Gastroesophageal sphincter (tissue), 4 donors: ENCODE measurements around the gene TP73. TPM values are rescaled to one million over a fixed set of nuclear protein-coding genes. Genes with fewer than 3 reads are reported as not detected.

Source experiments
- ATAC-seq: fragments of 150-250 bp; one replicate; pipeline ENCODE4 v1.9.1; 2016; ENCODE audit warnings: mild to moderate bottlenecking, moderate library complexity
- H3K27ac ChIP-seq, 4 donors: fragments of 200-600 bp; sonication (generic) in 3 of 4; 1 replicate in 3 of 4; 2 replicates in 1 of 4; pipeline ENCODE4 v1.5.1; 2016 to 2019
- H3K27me3 ChIP-seq: fragments of 200-600 bp; sonication (generic); one replicate; pipeline ENCODE4 v1.5.1; 2019
- H3K36me3 ChIP-seq, 2 donors: fragments of 200-600 bp; sonication (generic); one replicate each; pipeline ENCODE4 v1.5.1; 2019; ENCODE audit warnings: control low read depth in 1 of 2
- H3K4me1 ChIP-seq, 3 donors: fragments of 200-600 bp; sonication (generic); 1 replicate in 2 of 3; 2 replicates in 1 of 3; pipeline ENCODE4 v1.5.1; 2016 to 2019; ENCODE audit warnings: control low read depth in 2 of 3
- H3K4me3 ChIP-seq, 2 donors: fragments of 200-600 bp; sonication (generic); one replicate each; pipeline ENCODE4 v1.5.1; 2019; ENCODE audit warnings: mild to moderate bottlenecking in 1 of 2, moderate library complexity in 1 of 2
- H3K9me3 ChIP-seq, 3 donors: fragments of 200-600 bp; sonication (generic); one replicate each; pipeline ENCODE4 v1.5.1; 2017 to 2019; ENCODE audit warnings: control low read depth in 2 of 3
- CTCF ChIP-seq, 4 experiments: fragments of 200-600 bp in 2 of 4; fragments of 450-650 bp in 2 of 4; sonication (generic) in 1 of 4; IDR thresholded peaks; one replicate each; pipeline ENCODE4 v1.5.1; 2017 to 2019; ENCODE audit warnings: antibody characterized with exemption in 4 of 4, mild to moderate bottlenecking in 2 of 4, moderate library complexity in 2 of 4
- EP300 ChIP-seq: sonication (generic); formaldehyde crosslinking; IDR thresholded peaks from one replicate; pipeline ENCODE4 v1.6.1; 2017; ENCODE audit warnings: antibody characterized with exemption, mild to moderate bottlenecking
- POLR2A ChIP-seq, 2 donors: fragments of 450-650 bp; IDR thresholded peaks; one replicate each; pipeline ENCODE4 v1.6.1; 2017; ENCODE audit warnings: antibody characterized with exemption in 2 of 2, mild to moderate bottlenecking in 2 of 2, moderate library complexity in 1 of 2
- POLR2AphosphoS5 ChIP-seq: sonication (generic); formaldehyde crosslinking; IDR thresholded peaks from one replicate; pipeline ENCODE4 v1.6.1; 2017; ENCODE audit warnings: antibody characterized with exemption
- WGBS, 2 donors: methylation state at CpG; one replicate each; pipeline ENCODE4 v1.1.5; 2018; ENCODE audit warnings: low coverage in 1 of 2; 5-methylcytosine and 5-hydroxymethylcytosine counted together
- total RNA-seq, 4 donors: library from RNA; depleted of rRNA; stranded (reverse); fragments of >200 nt; gene quantifications; one replicate each; pipeline ENCODE4 v1.1.0, GENCODE V29; 2016

The TP73 gene
- total RNA-seq, 4 donors from 2014 or later = 0.19 to 0.22 TPM; not detected in 2

GRCh38 chr1:3672971-3673361, 20.6 kb downstream of the TP73 start:
- TF ChIP-seq CTCF (IDR thresholded peaks at IDR 0.05) = no peak
- no peak for TF ChIP-seq EP300
- no peak for TF ChIP-seq POLR2A (IDR thresholded peaks at IDR 0.05)
- no peak for TF ChIP-seq POLR2AphosphoS5
- H3K27ac ChIP-seq = no peak overlapping the region
- 73 to 80% methylated on average over 2 to 4 of the region's 17 CpGs for WGBS, 2 donors
- H3K36me3 ChIP-seq = no peaks in the 10 kb centered on the region
- no peak overlapping the region for H3K4me3 ChIP-seq
- ATAC-seq = no peak
- H3K9me3 ChIP-seq = no peaks in the 10 kb centered on the region
- peaks cover 0 to 9% (median 0%) of the 10 kb centered on the region in 3 donors for H3K4me1 ChIP-seq
- peaks cover 74% of the 10 kb centered on the region for H3K27me3 ChIP-seq

GRCh38 chr1:3673381-3674099, 21.2 kb downstream of the TP73 start:
- WGBS, 2 donors = 94 to 95% methylated on average over 4 to 9 of the region's 25 CpGs
- no peak for ATAC-seq

GRCh38 chr1:3674100-3675094, 22.1 kb downstream of the TP73 start:
- no peaks in the 10 kb centered on the region for H3K4me1 ChIP-seq
- peaks cover 73% of the 10 kb centered on the region for H3K27me3 ChIP-seq
- H3K36me3 ChIP-seq = no peaks in the 10 kb centered on the region
- whole genome bisulfite sequencing, 2 donors = 33% methylated on average over 3 of the region's 30 CpGs; no CpG with 5 or more reads in 1 of the 2 donors
- H3K4me3 ChIP-seq = no peak overlapping the region
- TF ChIP-seq POLR2A (IDR thresholded peaks at IDR 0.05) (no peak), CTCF (IDR thresholded peaks at IDR 0.05) (no peak), EP300 (no peak), POLR2AphosphoS5 (no peak)
- no peak for ATAC-seq
- no peak overlapping the region for H3K27ac ChIP-seq
- H3K9me3 ChIP-seq = no peaks in the 10 kb centered on the region

More at GRCh38 chr1:3673381-3674099, 21.2 kb downstream of the TP73 start:
- Histone ChIP-seq H3K9me3 (no peaks in the 10 kb centered on the region), H3K4me1 (peaks cover 0 to 8% (median 0%) of the 10 kb centered on the region in 3 donors), H3K4me3 (no peak overlapping the region), H3K36me3 (no peaks in the 10 kb centered on the region), H3K27me3 (peaks cover 74% of the 10 kb centered on the region), H3K27ac (no peak overlapping the region)
- no peak for TF ChIP-seq CTCF (IDR thresholded peaks at IDR 0.05)
- TF ChIP-seq POLR2AphosphoS5 = no peak
- no peak for TF ChIP-seq EP300
- no peak for TF ChIP-seq POLR2A (IDR thresholded peaks at IDR 0.05)

- H3K27me3 ChIP-seq = peaks cover 67% of the 10 kb centered on the region
- ATAC-seq = no peak
- no peak overlapping the region for H3K4me3 ChIP-seq
- H3K4me1 ChIP-seq = no peaks in the 10 kb centered on the region
- H3K9me3 ChIP-seq = no peaks in the 10 kb centered on the region
- H3K27ac ChIP-seq = no peak overlapping the region
- TF ChIP-seq POLR2A (IDR thresholded peaks at IDR 0.05) (no peak), EP300 (no peak), CTCF (IDR thresholded peaks at IDR 0.05) (no peak), POLR2AphosphoS5 (no peak)
- no peaks in the 10 kb centered on the region for H3K36me3 ChIP-seq
- no CpG with 5 or more reads among the region's 11 CpGs for WGBS, 2 donors
Observed at GRCh38 chr1:3675436-3675835, 23.1 kb downstream of the TP73 start.
